HepG2 (cell line): ENCODE data around the gene CSNK2A1.

Source experiments
- IRF2 ChIP-seq: IDR thresholded peaks from 2 replicates; pipeline ENCODE4 v1.6.1; 2018; ENCODE audit warnings: missing genetic modification reagents, missing compliant biosample characterization
- MXI1 ChIP-seq: IDR thresholded peaks from 3 replicates; pipeline ENCODE4 v1.6.1; 2012; ENCODE audit warnings: low read depth, low read length, inconsistent platforms, borderline replicate concordance
- POLR2A ChIP-seq, 2 experiments: IDR thresholded peaks; 2 replicates each; pipeline ENCODE4 v1.6.1; 2011; ENCODE audit warnings: low read depth in 2 of 2, low read length in 2 of 2, mild to moderate bottlenecking in 1 of 2, moderate library complexity in 1 of 2; ENCODE audit not compliant: insufficient read depth in 1 of 2
- RBM22 ChIP-seq: fragments of 200-400 bp; formaldehyde crosslinking; optimal IDR thresholded peaks from 2 replicates; pipeline ENCODE3; 2017; ENCODE audit warnings: mild to moderate bottlenecking, low read length, moderate library complexity
- TCF12 ChIP-seq, 2 experiments: fragments of 450-650 bp in 1 of 2; sonication (generic) in 1 of 2; formaldehyde crosslinking in 1 of 2; IDR thresholded peaks; 2 replicates each; pipeline versions ENCODE4 v1.6.1 to v1.8.0; 2017 to 2022; ENCODE audit warnings: antibody characterized with exemption in 1 of 2, mild to moderate bottlenecking in 1 of 2, missing genetic modification reagents in 1 of 2, moderate library complexity in 1 of 2
- ZSCAN22 ChIP-seq: sonication (generic); formaldehyde crosslinking; IDR thresholded peaks from 2 replicates; pipeline ENCODE4 v1.4.0; 2020; ENCODE audit warnings: mild to moderate bottlenecking, missing genetic modification reagents
- TF ChIP-seq, protein P1 (sequence below): sonication (generic); formaldehyde crosslinking; IDR thresholded peaks from 2 replicates; pipeline ENCODE4 v1.5.0; 2020; ENCODE audit warnings: mild to moderate bottlenecking, missing genetic modification reagents, moderate library complexity

GRCh38 chr20:436476-436875 is 107.1 kb downstream of the CSNK2A1 start:
- TF ChIP-seq ZSCAN22 (CRISPR knock-in tag) (no peak), IRF2 (CRISPR knock-in tag) (no peak), POLR2A (IDR thresholded peaks at IDR 0.05; ENCODE audit: insufficient read depth in 1 of 2, low read depth in 2 of 2, low read length in 2 of 2) (no peak), TCF12 (IDR thresholded peaks at IDR 0.05) (no peak), TCF12 (CRISPR knock-in tag; IDR thresholded peaks at IDR 0.05) (no peak), MXI1 (no peak), RBM22 (no peak)
- TF ChIP-seq, protein P1, sequence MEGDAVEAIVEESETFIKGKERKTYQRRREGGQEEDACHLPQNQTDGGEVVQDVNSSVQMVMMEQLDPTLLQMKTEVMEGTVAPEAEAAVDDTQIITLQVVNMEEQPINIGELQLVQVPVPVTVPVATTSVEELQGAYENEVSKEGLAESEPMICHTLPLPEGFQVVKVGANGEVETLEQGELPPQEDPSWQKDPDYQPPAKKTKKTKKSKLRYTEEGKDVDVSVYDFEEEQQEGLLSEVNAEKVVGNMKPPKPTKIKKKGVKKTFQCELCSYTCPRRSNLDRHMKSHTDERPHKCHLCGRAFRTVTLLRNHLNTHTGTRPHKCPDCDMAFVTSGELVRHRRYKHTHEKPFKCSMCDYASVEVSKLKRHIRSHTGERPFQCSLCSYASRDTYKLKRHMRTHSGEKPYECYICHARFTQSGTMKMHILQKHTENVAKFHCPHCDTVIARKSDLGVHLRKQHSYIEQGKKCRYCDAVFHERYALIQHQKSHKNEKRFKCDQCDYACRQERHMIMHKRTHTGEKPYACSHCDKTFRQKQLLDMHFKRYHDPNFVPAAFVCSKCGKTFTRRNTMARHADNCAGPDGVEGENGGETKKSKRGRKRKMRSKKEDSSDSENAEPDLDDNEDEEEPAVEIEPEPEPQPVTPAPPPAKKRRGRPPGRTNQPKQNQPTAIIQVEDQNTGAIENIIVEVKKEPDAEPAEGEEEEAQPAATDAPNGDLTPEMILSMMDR (CRISPR knock-in tag), result no peak
